ENCODE measurements around the gene RABGAP1L. TPM values are rescaled to one million over a fixed set of nuclear protein-coding genes. Genes with fewer than 3 reads are reported as not detected.

The RABGAP1L gene
- polyA plus RNA-seq, 1 donor (not counting 4 experiments of a cell fraction or from before 2014, with no cell fraction given) = 24.2 TPM

GRCh38 chr1:174114788-174115448 is 44.4 kb upstream of the RABGAP1L start:
- FAIRE-seq = peak; percentile 92
- no peak overlapping the region for H2AFZ ChIP-seq (ENCODE audit: control insufficient read depth, low read length)

GRCh38 chr1:174116042-174116441 is 43.3 kb upstream of the RABGAP1L start:
- Histone ChIP-seq H3K79me2 (ENCODE audit: control insufficient read depth, insufficient read depth, low read length) (no peaks in the 10 kb centered on the region), H3K9me1 (ENCODE audit: control insufficient read depth, extremely low read depth, insufficient read depth, low read length) (no peaks in the 10 kb centered on the region), H2AFZ (ENCODE audit: control insufficient read depth, low read length) (no peak overlapping the region), H3K9me3 (ENCODE audit: control insufficient read depth, low read depth, low read length) (no peaks in the 10 kb centered on the region), H3K4me2 (ENCODE audit: control insufficient read depth, extremely low read depth, insufficient read depth, low read depth, low read length) (no peak overlapping the region), H3K27ac (ENCODE audit: control insufficient read depth, insufficient read depth, low read length) (no peak overlapping the region), H3K4me1 (ENCODE audit: control insufficient read depth, extremely low read depth, insufficient read depth, low read length) (no peaks in the 10 kb centered on the region), H3K4me3 (ENCODE audit: control insufficient read depth in 2 of 3, extremely low read depth in 1 of 3, insufficient read depth in 2 of 3, low read depth in 1 of 3, low read length in 3 of 3) (no peak overlapping the region), H4K20me1 (ENCODE audit: control insufficient read depth, extremely low read depth, insufficient read depth, low read length) (no peaks in the 10 kb centered on the region), H3K9ac (ENCODE audit: control insufficient read depth, extremely low read depth, insufficient read depth, low read length) (no peak overlapping the region), H3K36me3 (ENCODE audit: control insufficient read depth in 2 of 2, extremely low read depth in 1 of 2, insufficient read depth in 2 of 2, low read length in 2 of 2) (no peaks in the 10 kb centered on the region), H3K27me3 (ENCODE audit: control insufficient read depth, extremely low read depth, insufficient read depth, low read length) (peaks cover 5% of the 10 kb centered on the region)
- FAIRE-seq (no peak), DNase-seq (ENCODE audit: low read depth, low spot score) (no peak)
- dilution Hi-C loops (cut with MboI; ENCODE audit: extremely low pct_ligation_motif_present, low sequenced_read_pairs) = no loop called here
- TF ChIP-seq CTCF (optimal IDR thresholded peaks at IDR 0.05 in 1 of 3, IDR thresholded peaks at IDR 0.05 in 1 of 3, conservative IDR thresholded peaks at IDR 0.05 in 1 of 3; ENCODE audit: extremely low read depth in 1 of 3, insufficient read depth in 2 of 3, low read length in 3 of 3) (no peak), EZH2 (IDR thresholded peaks at IDR 0.05; ENCODE audit: low read length) (no peak)

More at GRCh38 chr1:174114788-174115448, 44.4 kb upstream of the RABGAP1L start:
- DNase-seq (ENCODE audit: low read depth, low spot score) = peak; percentile 5
- no peaks in the 10 kb centered on the region for H3K9me1 ChIP-seq (ENCODE audit: control insufficient read depth, extremely low read depth, insufficient read depth, low read length)
- no peaks in the 10 kb centered on the region for H3K4me1 ChIP-seq (ENCODE audit: control insufficient read depth, extremely low read depth, insufficient read depth, low read length)
- H3K4me3 ChIP-seq (ENCODE audit: control insufficient read depth in 2 of 3, extremely low read depth in 1 of 3, insufficient read depth in 2 of 3, low read depth in 1 of 3, low read length in 3 of 3) = no peak overlapping the region
- peaks cover 5% of the 10 kb centered on the region for H3K27me3 ChIP-seq (ENCODE audit: control insufficient read depth, extremely low read depth, insufficient read depth, low read length)
- dilution Hi-C loops (cut with MboI; ENCODE audit: extremely low pct_ligation_motif_present, low sequenced_read_pairs) = no loop called here
- no peaks in the 10 kb centered on the region for H3K36me3 ChIP-seq (ENCODE audit: control insufficient read depth in 2 of 2, extremely low read depth in 1 of 2, insufficient read depth in 2 of 2, low read length in 2 of 2)
- H3K9me3 ChIP-seq (ENCODE audit: control insufficient read depth, low read depth, low read length) = no peaks in the 10 kb centered on the region
- no peak overlapping the region for H3K4me2 ChIP-seq (ENCODE audit: control insufficient read depth, extremely low read depth, insufficient read depth, low read depth, low read length)
- peak; percentile 35 to 83 (median 80) for TF ChIP-seq CTCF (optimal IDR thresholded peaks at IDR 0.05 in 1 of 3, IDR thresholded peaks at IDR 0.05 in 1 of 3, conservative IDR thresholded peaks at IDR 0.05 in 1 of 3; ENCODE audit: extremely low read depth in 1 of 3, insufficient read depth in 2 of 3, low read length in 3 of 3)
- no peak for TF ChIP-seq EZH2 (IDR thresholded peaks at IDR 0.05; ENCODE audit: low read length)
- no peaks in the 10 kb centered on the region for H4K20me1 ChIP-seq (ENCODE audit: control insufficient read depth, extremely low read depth, insufficient read depth, low read length)
- H3K27ac ChIP-seq (ENCODE audit: control insufficient read depth, insufficient read depth, low read length) = no peak overlapping the region
- no peak overlapping the region for H3K9ac ChIP-seq (ENCODE audit: control insufficient read depth, extremely low read depth, insufficient read depth, low read length)
- no peaks in the 10 kb centered on the region for H3K79me2 ChIP-seq (ENCODE audit: control insufficient read depth, insufficient read depth, low read length)

Measured in keratinocyte (primary cell).